Measurements from ENCODE around the gene CHMP2B.
"Not testable (repeated sequence)": the region's sequence is repeated elsewhere in the genome, so short reads cannot be mapped to it uniquely, and the experiment has no call there.

CHMP2B gene

GRCh38 chr3:87228316-87228715 lies 1.2 kb downstream of the CHMP2B start:
- DNase-seq (ENCODE audit: insufficient read length, low spot score) (no peak), FAIRE-seq (no peak)

- no peak for DNase-seq (ENCODE audit: insufficient read length, low spot score)
- FAIRE-seq: no peak
Observed at GRCh38 chr3:87229113-87229512, 2.0 kb downstream of the CHMP2B start.

- FAIRE-seq (no peak), DNase-seq (ENCODE audit: insufficient read length, low spot score) (no peak)
Observed at GRCh38 chr3:87233805-87234204, 6.7 kb downstream of the CHMP2B start.

- FAIRE-seq: no peak
Observed at GRCh38 chr3:87236093-87236492, 9.0 kb downstream of the CHMP2B start.

GRCh38 chr3:87246662-87247429 lies 19.7 kb downstream of the CHMP2B start:
- no peak for FAIRE-seq
- no peak for DNase-seq (ENCODE audit: insufficient read length, low spot score)

More at GRCh38 chr3:87236093-87236492, 9.0 kb downstream of the CHMP2B start:
- DNase-seq (ENCODE audit: insufficient read length, low spot score): no peak

- no peak for FAIRE-seq
- no peak for DNase-seq (ENCODE audit: insufficient read length, low spot score)
Observed at GRCh38 chr3:87247430-87247773, 20.3 kb downstream of the CHMP2B start.

- not testable (repeated sequence) for DNase-seq (ENCODE audit: insufficient read length, low spot score); FAIRE-seq
Observed at GRCh38 chr3:87248231-87248630, 21.1 kb downstream of the CHMP2B start.

GRCh38 chr3:87248831-87249230 lies 21.7 kb downstream of the CHMP2B start:
- FAIRE-seq (no peak), DNase-seq (ENCODE audit: insufficient read length, low spot score) (no peak)

GRCh38 chr3:87250009-87250408 lies 22.9 kb downstream of the CHMP2B start:
- FAIRE-seq (no peak), DNase-seq (ENCODE audit: insufficient read length, low spot score) (no peak)

GRCh38 chr3:87260270-87260669 lies 33.2 kb downstream of the CHMP2B start:
- peak; percentile 1 for DNase-seq (ENCODE audit: insufficient read length, low spot score)
- peak; percentile 88 for FAIRE-seq

GRCh38 chr3:87261925-87262324 lies 34.8 kb downstream of the CHMP2B start:
- FAIRE-seq (no peak), DNase-seq (ENCODE audit: insufficient read length, low spot score) (no peak)

GRCh38 chr3:87267953-87268645 lies 41.0 kb downstream of the CHMP2B start:
- FAIRE-seq (no peak), DNase-seq (ENCODE audit: insufficient read length, low spot score) (no peak)

GRCh38 chr3:87268646-87269211 lies 41.6 kb downstream of the CHMP2B start:
- DNase-seq (ENCODE audit: insufficient read length, low spot score): no peak
- no peak for FAIRE-seq

- FAIRE-seq: no peak
- no peak for DNase-seq (ENCODE audit: insufficient read length, low spot score)
Observed at GRCh38 chr3:87269723-87270122, 42.6 kb downstream of the CHMP2B start.

- no peak for FAIRE-seq
Observed at GRCh38 chr3:87270908-87271700, 44.0 kb downstream of the CHMP2B start.

GRCh38 chr3:87272718-87273341 lies 45.7 kb downstream of the CHMP2B start:
- no peak for FAIRE-seq
- DNase-seq (ENCODE audit: insufficient read length, low spot score): no peak

More at GRCh38 chr3:87270908-87271700, 44.0 kb downstream of the CHMP2B start:
- no peak for DNase-seq (ENCODE audit: insufficient read length, low spot score)

GRCh38 chr3:87276484-87276883 lies 49.4 kb downstream of the CHMP2B start, which contains the start of gene POU1F1:
Gene POU1F1 (minus strand): TSS chr3:87276584. CDS start chr3:87276462, 122 bp downstream.
- FAIRE-seq (no peak), DNase-seq (ENCODE audit: insufficient read length, low spot score) (no peak)

- DNase-seq (ENCODE audit: insufficient read length, low spot score) (no peak), FAIRE-seq (no peak)
Observed at GRCh38 chr3:87287011-87287410, 59.9 kb downstream of the CHMP2B start.

- DNase-seq (ENCODE audit: insufficient read length, low spot score): no peak
- FAIRE-seq: no peak
Observed at GRCh38 chr3:87288446-87288845, 61.3 kb downstream of the CHMP2B start.

GRCh38 chr3:87298111-87298718 lies 71.1 kb downstream of the CHMP2B start:
- DNase-seq (ENCODE audit: insufficient read length, low spot score): peak; percentile 2
- FAIRE-seq: peak; percentile 75

All from GM19239 (cell line).